ENCODE results near the gene MCTP2. TPM values are rescaled to one million over a fixed set of nuclear protein-coding genes. Genes with fewer than 3 reads are reported as not detected.

Gene MCTP2
- total and polyA plus RNA-seq, 9 of the 15 experiments (the other 6 are each of a cell fraction or from before 2014, with no cell fraction given) = 0.07 TPM; not detected in 8

- WGBS (ENCODE audit: insufficient coverage, low coverage, missing lambda C conversion rate) = 0% methylated on average over 3 of the region's 3 CpGs
Measured at GRCh38 chr15:94522125-94522524, 290.8 kb downstream of the MCTP2 start.

GRCh38 chr15:94523873-94524272 lies 292.5 kb downstream of the MCTP2 start:
- no peaks in the 10 kb centered on the region; the same call in none of the 2 replicates for H3K9me3 ChIP-seq (replicated peaks; ENCODE audit: control insufficient read depth, insufficient read depth, low read depth, low read length)
- no peak for FAIRE-seq
- no TSS peak for BruUV-seq (replicated peaks)

More at GRCh38 chr15:94522125-94522524, 290.8 kb downstream of the MCTP2 start:
- ATAC-seq = no peak
- POLR2A ChIA-PET = no interaction called here
- no TSS peak for BruUV-seq (replicated peaks)
- Histone ChIP-seq H3K9ac (ENCODE audit: insufficient read depth in 1 of 2, low read depth in 2 of 2, low read length in 2 of 2) (no peak overlapping the region), H2AFZ (ENCODE audit: low read depth, low read length) (no peak overlapping the region), H3K4me2 (ENCODE audit: insufficient read depth, low read length) (no peak overlapping the region), H3K9me3 (replicated peaks; ENCODE audit: control insufficient read depth, insufficient read depth, low read depth, low read length) (no peaks in the 10 kb centered on the region; the same call in 1 of the 2 replicates), H3K9me1 (ENCODE audit: control insufficient read depth, insufficient read depth, low read length) (no peaks in the 10 kb centered on the region), H3K4me3 (no peak overlapping the region), H3K79me2 (ENCODE audit: control insufficient read depth, insufficient read depth, low read length) (no peaks in the 10 kb centered on the region), H3K4me1 (replicated peaks in 1 of 2; ENCODE audit: control insufficient read depth in 2 of 2, insufficient read depth in 2 of 2, low read length in 2 of 2) (no peaks in the 10 kb centered on the region), H3K36me3 (ENCODE audit: control insufficient read depth, insufficient read depth, low read length) (no peaks in the 10 kb centered on the region), H3K27me3 (ENCODE audit: control insufficient read depth in 2 of 2, insufficient read depth in 2 of 2, low read length in 2 of 2) (no peaks in the 10 kb centered on the region), H3K27ac (ENCODE audit: extremely low read depth, low read depth, low read length) (no peak overlapping the region), H4K20me1 (replicated peaks; ENCODE audit: control insufficient read depth, insufficient read depth, low read length) (no peaks in the 10 kb centered on the region)
- CTCF ChIA-PET (ENCODE audit: low intra/inter-chr PET ratio) = no interaction called here
- FAIRE-seq = no peak
- no peak for TF ChIP-seq ZBTB1 (CRISPR knock-in tag; IDR thresholded peaks at IDR 0.05; ENCODE audit: borderline replicate concordance, low read depth)
- no peak for TF ChIP-seq WHSC1 (IDR thresholded peaks at IDR 0.05; ENCODE audit: low read length)
- no peak for TF ChIP-seq SMAD3 (CRISPR knock-in tag; conservative IDR thresholded peaks at IDR 0.05)
- TF ChIP-seq ZNF444 (CRISPR knock-in tag; IDR thresholded peaks at IDR 0.05) = no peak
- no peak for TF ChIP-seq ZKSCAN3 (CRISPR knock-in tag; IDR thresholded peaks at IDR 0.05)
- no peak for TF ChIP-seq ZNF324 (CRISPR knock-in tag; IDR thresholded peaks at IDR 0.05)
- TF ChIP-seq ZNF146 (CRISPR knock-in tag; IDR thresholded peaks at IDR 0.05; ENCODE audit: unreplicated experiment) = no peak
- TF ChIP-seq ZNF384 (IDR thresholded peaks at IDR 0.05; ENCODE audit: low read depth, low read length) = no peak
- no peak for TF ChIP-seq E2F3 (CRISPR knock-in tag; IDR thresholded peaks at IDR 0.05)
- no peak for TF ChIP-seq SAFB2 (IDR thresholded peaks at IDR 0.05; ENCODE audit: borderline replicate concordance, low read depth, low read length, severe bottlenecking)
- intact Hi-C loops (cut with micrococcal nuclease) = no loop called here
- no peak for DNase-seq (ENCODE audit: extremely low read depth in 1 of 4, low spot score in 3 of 4)
- in situ Hi-C loops (cut with MboI) = no loop called here

More at GRCh38 chr15:94523873-94524272, 292.5 kb downstream of the MCTP2 start:
- Histone ChIP-seq H2AFZ (ENCODE audit: low read depth, low read length) (no peak overlapping the region), H3K79me2 (ENCODE audit: control insufficient read depth, insufficient read depth, low read length) (no peaks in the 10 kb centered on the region), H3K9me1 (ENCODE audit: control insufficient read depth, insufficient read depth, low read length) (no peaks in the 10 kb centered on the region), H3K36me3 (ENCODE audit: control insufficient read depth, insufficient read depth, low read length) (no peaks in the 10 kb centered on the region), H3K4me3 (no peak overlapping the region), H3K4me1 (replicated peaks in 1 of 2; ENCODE audit: control insufficient read depth in 2 of 2, insufficient read depth in 2 of 2, low read length in 2 of 2) (no peaks in the 10 kb centered on the region), H3K9ac (ENCODE audit: insufficient read depth in 1 of 2, low read depth in 2 of 2, low read length in 2 of 2) (no peak overlapping the region), H4K20me1 (replicated peaks; ENCODE audit: control insufficient read depth, insufficient read depth, low read length) (no peaks in the 10 kb centered on the region), H3K27me3 (ENCODE audit: control insufficient read depth in 2 of 2, insufficient read depth in 2 of 2, low read length in 2 of 2) (no peaks in the 10 kb centered on the region), H3K4me2 (ENCODE audit: insufficient read depth, low read length) (no peak overlapping the region), H3K27ac (ENCODE audit: extremely low read depth, low read depth, low read length) (no peak overlapping the region)
- no peak for DNase-seq (ENCODE audit: extremely low read depth in 1 of 4, low spot score in 3 of 4)
- TF ChIP-seq GTF2F1 (IDR thresholded peaks at IDR 0.05; ENCODE audit: low read depth, low read length) = no peak
- no peak for TF ChIP-seq ZNF232 (CRISPR knock-in tag; IDR thresholded peaks at IDR 0.05)
- no peak for TF ChIP-seq COPS2 (conservative IDR thresholded peaks at IDR 0.05)
- no peak for TF ChIP-seq HEY1 (CRISPR knock-in tag; IDR thresholded peaks at IDR 0.05; ENCODE audit: borderline replicate concordance)
- TF ChIP-seq CBFA2T2 (conservative IDR thresholded peaks at IDR 0.05) = no peak
- TF ChIP-seq RBM39 (optimal IDR thresholded peaks at IDR 0.05; ENCODE audit: low read depth, low read length) = no peak
- no peak for TF ChIP-seq ZBTB7A (IDR thresholded peaks at IDR 0.05; ENCODE audit: borderline replicate concordance, control insufficient read depth, low read depth, low read length)
- no peak for TF ChIP-seq ZNF766 (CRISPR knock-in tag; conservative IDR thresholded peaks at IDR 0.05)
- no peak for TF ChIP-seq FOXK1 (CRISPR knock-in tag; IDR thresholded peaks at IDR 0.05; ENCODE audit: borderline replicate concordance)
- TF ChIP-seq RBM25 (IDR thresholded peaks at IDR 0.05; ENCODE audit: low read depth, low read length, severe bottlenecking) = no peak
- TF ChIP-seq RBM14 (IDR thresholded peaks at IDR 0.05; ENCODE audit: borderline replicate concordance, insufficient read depth, low read depth, low read length) = no peak
- no peak for TF ChIP-seq TAF9B (IDR thresholded peaks at IDR 0.05; ENCODE audit: partially characterized antibody)
- no peak for TF ChIP-seq THAP7 (CRISPR knock-in tag; IDR thresholded peaks at IDR 0.05)
- no peak for TF ChIP-seq NFATC3 (IDR thresholded peaks at IDR 0.05)
- no peak for TF ChIP-seq ZNF174 (CRISPR knock-in tag; IDR thresholded peaks at IDR 0.05)
- ATAC-seq = no peak
- intact Hi-C loops (cut with micrococcal nuclease) = no loop called here
- in situ Hi-C loops (cut with MboI) = no loop called here
- ChIA-PET POLR2A (no interaction called here), CTCF (ENCODE audit: low intra/inter-chr PET ratio) (no interaction called here)
- 0% methylated on average over 10 of the region's 11 CpGs for WGBS (ENCODE audit: insufficient coverage, low coverage, missing lambda C conversion rate)

Data from K562 (cell line).